HEK293 (cell line): ENCODE results near the gene IL18RAP.

Experiments used
- CTCF ChIA-PET: fragments of 350-600 bp; formaldehyde crosslinking; extraction: SDS; loops from one replicate; lab custom pipeline; 2021; ENCODE audit warnings: antibody characterized with exemption; lab: Yijun Ruan, JAX
- POLR2A ChIA-PET: fragments of 300-600 bp; formaldehyde crosslinking; extraction: SDS; loops from one replicate; lab custom pipeline; 2020; ENCODE audit warnings: antibody characterized with exemption, inconsistent platforms; lab: Yijun Ruan, JAX
- H3K27ac ChIP-seq: fragments of 200-500 bp; sonication (Bioruptor generic); 2 replicates; pipeline ENCODE4 v1.5.1; 2014; ENCODE audit warnings: low read depth, low read length, control low read depth, inconsistent platforms; ENCODE audit errors: extremely low read depth
- H3K36me3 ChIP-seq, 2 experiments: fragments of 200-500 bp in 1 of 2; sonication (Bioruptor generic) in 1 of 2; 1 replicate in 1 of 2; 2 replicates in 1 of 2; pipeline ENCODE4 v1.5.1; 2014 to 2017; ENCODE audit warnings: inconsistent platforms in 2 of 2, low read length in 2 of 2; ENCODE audit not compliant: control insufficient read depth in 2 of 2, insufficient read depth in 1 of 2
- H3K4me1 ChIP-seq: fragments of 200-500 bp; sonication (Bioruptor generic); 2 replicates; pipeline ENCODE4 v1.5.1; 2014; ENCODE audit warnings: mild to moderate bottlenecking, low read length, inconsistent platforms; ENCODE audit not compliant: control insufficient read depth, insufficient read depth
- H3K4me3 ChIP-seq: 2 replicates; pipeline ENCODE4 v1.5.1; 2011; ENCODE audit warnings: low read depth, mild to moderate bottlenecking, control low read depth, low read length, moderate library complexity
- H3K9me3 ChIP-seq: fragments of 200-500 bp; sonication (Bioruptor generic); 2 replicates; pipeline ENCODE4 v1.5.1; 2014; ENCODE audit warnings: low read depth, low read length, inconsistent platforms; ENCODE audit not compliant: control insufficient read depth, insufficient read depth
- EGR2 ChIP-seq: fragments of 450-650 bp; formaldehyde crosslinking; IDR thresholded peaks from 2 replicates; pipeline ENCODE4 v1.5.1; 2016; ENCODE audit warnings: low read depth, missing biosample characterization, missing genetic modification characterization
- REPIN1 ChIP-seq: fragments of 450-650 bp; formaldehyde crosslinking; IDR thresholded peaks from 2 replicates; pipeline ENCODE4 v1.5.1; 2017; ENCODE audit warnings: missing biosample characterization, missing genetic modification characterization, low read depth
- SALL2 ChIP-seq: fragments of 450-650 bp; formaldehyde crosslinking; IDR thresholded peaks from 2 replicates; pipeline ENCODE4 v1.5.0; 2017; ENCODE audit warnings: missing biosample characterization, mild to moderate bottlenecking, missing genetic modification characterization, borderline replicate concordance
- WT1 ChIP-seq: fragments of 450-650 bp; formaldehyde crosslinking; IDR thresholded peaks from 2 replicates; pipeline ENCODE4 v1.5.1; 2016; ENCODE audit warnings: missing biosample characterization, missing genetic modification characterization
- YY2 ChIP-seq: fragments of 450-650 bp; formaldehyde crosslinking; IDR thresholded peaks from 2 replicates; pipeline ENCODE4 v1.5.1; 2016; ENCODE audit warnings: missing biosample characterization, missing genetic modification characterization
- ZFHX2 ChIP-seq: fragments of 450-650 bp; formaldehyde crosslinking; conservative IDR thresholded peaks from 2 replicates; pipeline ENCODE4 v1.5.1; 2016; ENCODE audit warnings: missing biosample characterization, missing genetic modification characterization
- ZIC2 ChIP-seq: fragments of 450-650 bp; formaldehyde crosslinking; IDR thresholded peaks from 2 replicates; pipeline ENCODE4 v1.5.1; 2016; ENCODE audit warnings: missing biosample characterization, missing genetic modification characterization
- ZNF133 ChIP-seq: fragments of 450-650 bp; formaldehyde crosslinking; IDR thresholded peaks from 2 replicates; pipeline ENCODE4 v1.5.1; 2016; ENCODE audit warnings: missing biosample characterization, missing genetic modification characterization
- ZNF138 ChIP-seq: fragments of 450-650 bp; formaldehyde crosslinking; IDR thresholded peaks from 2 replicates; pipeline ENCODE4 v1.5.1; 2016; ENCODE audit warnings: missing biosample characterization, missing genetic modification characterization, borderline replicate concordance
- ZNF146 ChIP-seq: fragments of 450-650 bp; formaldehyde crosslinking; IDR thresholded peaks from 2 replicates; pipeline ENCODE4 v1.5.1; 2016; ENCODE audit warnings: missing biosample characterization, missing genetic modification characterization
- ZNF19 ChIP-seq: fragments of 450-650 bp; formaldehyde crosslinking; IDR thresholded peaks from 2 replicates; pipeline ENCODE4; 2016; ENCODE audit warnings: missing biosample characterization, missing genetic modification characterization, low read depth
- ZNF23 ChIP-seq: fragments of 450-650 bp; formaldehyde crosslinking; IDR thresholded peaks from 2 replicates; pipeline ENCODE4 v1.5.1; 2016; ENCODE audit warnings: missing biosample characterization, missing genetic modification characterization, borderline replicate concordance
- ZNF37A ChIP-seq: fragments of 450-650 bp; IDR thresholded peaks from 2 replicates; pipeline ENCODE4 v1.5.1; 2018; ENCODE audit warnings: missing biosample characterization, missing genetic modification characterization
- ZNF433 ChIP-seq: fragments of 450-650 bp; formaldehyde crosslinking; IDR thresholded peaks from 2 replicates; pipeline ENCODE4 v1.5.1; 2016; ENCODE audit warnings: missing biosample characterization, missing genetic modification characterization, low read depth
- ZNF521 ChIP-seq: fragments of 450-650 bp; formaldehyde crosslinking; IDR thresholded peaks from 2 replicates; pipeline ENCODE4 v1.5.1; 2017; ENCODE audit warnings: missing biosample characterization, mild to moderate bottlenecking, missing genetic modification characterization
- ZNF571 ChIP-seq: fragments of 450-650 bp; formaldehyde crosslinking; IDR thresholded peaks from 2 replicates; pipeline ENCODE4 v1.5.0; 2017; ENCODE audit warnings: missing biosample characterization, missing genetic modification characterization
- ZSCAN16 ChIP-seq: fragments of 450-650 bp; formaldehyde crosslinking; IDR thresholded peaks from 2 replicates; pipeline ENCODE4 v1.5.1; 2016; ENCODE audit warnings: missing biosample characterization, missing genetic modification characterization
- TF ChIP-seq, protein P1 (sequence below): IDR thresholded peaks from 2 replicates; pipeline ENCODE4 v1.6.1; 2011; ENCODE audit warnings: mild to moderate bottlenecking, low read depth, low read length, borderline replicate concordance
- TF ChIP-seq, protein P2 (sequence below): fragments of 450-650 bp; formaldehyde crosslinking; IDR thresholded peaks from 2 replicates; pipeline ENCODE4 v1.5.1; 2017; ENCODE audit warnings: missing biosample characterization, missing genetic modification characterization
- TF ChIP-seq, protein P3 (sequence below): fragments of 450-650 bp; formaldehyde crosslinking; IDR thresholded peaks from 2 replicates; pipeline ENCODE4 v1.5.1; 2016; ENCODE audit warnings: missing biosample characterization, missing genetic modification characterization, borderline replicate concordance
- TF ChIP-seq, protein P4 (sequence below): fragments of 450-650 bp; formaldehyde crosslinking; IDR thresholded peaks from 2 replicates; pipeline ENCODE4 v1.5.1; 2016; ENCODE audit warnings: missing biosample characterization, missing genetic modification characterization

The IL18RAP gene

GRCh38 chr2:102453501-102453900, 30.5 kb downstream of the IL18RAP start (continued):
- no peak for TF ChIP-seq SALL2

DNA sequence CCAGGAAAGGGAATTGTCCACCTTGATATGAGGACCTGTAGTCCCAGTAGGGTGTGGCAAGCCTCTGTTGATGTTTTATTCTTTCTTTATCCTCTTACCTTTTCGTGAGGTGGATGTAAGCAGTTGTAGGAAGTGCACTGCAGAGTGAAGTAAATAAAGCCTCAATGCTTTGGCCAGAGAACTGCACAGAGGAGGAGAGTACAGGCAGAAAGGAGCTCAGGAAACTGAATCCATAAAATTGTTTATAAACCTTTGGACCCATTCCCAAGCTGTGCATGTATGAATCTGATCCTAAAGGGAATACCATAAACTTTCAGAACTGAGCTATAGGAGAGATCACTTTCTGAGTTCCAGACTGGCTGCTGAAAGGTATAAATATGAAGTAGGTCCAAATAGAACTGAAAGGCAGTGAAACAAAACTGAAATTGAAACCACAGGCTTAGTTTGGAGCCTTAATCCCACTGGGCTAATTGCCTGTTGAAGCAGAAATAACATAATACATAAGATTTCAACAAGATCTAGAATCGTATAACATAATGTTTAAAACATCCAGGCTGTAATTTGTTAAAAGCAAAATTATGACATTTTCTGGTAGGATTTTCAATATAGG, 32.2 kb downstream of the IL18RAP start:
- H3K36me3 ChIP-seq = no peaks in the 10 kb centered on the region
- CTCF ChIA-PET = interaction anchor here (0.6 to 1.8 kb wide), 4 partner anchors 18 to 435 kb away, joined by 3 to 4 read pairs (median 4); partner anchors contain the start of gene SLC9A4
- no peak overlapping the region for H3K4me3 ChIP-seq
- POLR2A ChIA-PET = no interaction called here
- no peaks in the 10 kb centered on the region for H3K4me1 ChIP-seq
- TF ChIP-seq ZNF23 (no peak), ZNF138 (tag by site-specific recombination) (no peak), ZNF19 (tag by site-specific recombination) (no peak)
- TF ChIP-seq, protein P1, sequence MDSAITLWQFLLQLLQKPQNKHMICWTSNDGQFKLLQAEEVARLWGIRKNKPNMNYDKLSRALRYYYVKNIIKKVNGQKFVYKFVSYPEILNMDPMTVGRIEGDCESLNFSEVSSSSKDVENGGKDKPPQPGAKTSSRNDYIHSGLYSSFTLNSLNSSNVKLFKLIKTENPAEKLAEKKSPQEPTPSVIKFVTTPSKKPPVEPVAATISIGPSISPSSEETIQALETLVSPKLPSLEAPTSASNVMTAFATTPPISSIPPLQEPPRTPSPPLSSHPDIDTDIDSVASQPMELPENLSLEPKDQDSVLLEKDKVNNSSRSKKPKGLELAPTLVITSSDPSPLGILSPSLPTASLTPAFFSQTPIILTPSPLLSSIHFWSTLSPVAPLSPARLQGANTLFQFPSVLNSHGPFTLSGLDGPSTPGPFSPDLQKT = no peak
- H3K9me3 ChIP-seq = no peaks in the 10 kb centered on the region
- H3K27ac ChIP-seq = no peak overlapping the region

DNA sequence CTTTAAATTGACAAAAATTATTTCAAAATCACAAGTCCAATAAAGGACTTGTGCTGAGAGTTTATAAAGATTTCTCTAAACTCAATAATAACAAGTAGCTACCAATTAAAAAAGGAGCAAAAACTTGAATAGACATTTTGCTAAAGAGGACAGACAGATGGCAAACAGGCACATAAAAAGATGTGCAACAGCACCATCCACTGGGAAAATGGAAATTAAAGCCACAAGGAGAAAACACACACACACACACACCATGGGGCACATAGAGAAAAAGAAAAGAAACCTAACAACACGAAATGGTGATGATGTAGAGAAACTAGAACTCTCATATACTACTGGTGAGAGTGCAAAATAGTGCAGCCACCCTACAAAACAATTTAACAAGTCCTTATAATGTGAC, 37.5 kb downstream of the IL18RAP start:
- POLR2A ChIA-PET = no interaction called here
- Histone ChIP-seq H3K9me3 (no peaks in the 10 kb centered on the region), H3K4me1 (no peaks in the 10 kb centered on the region), H3K27ac (no peak overlapping the region), H3K36me3 (no peaks in the 10 kb centered on the region), H3K4me3 (no peak overlapping the region)
- CTCF ChIA-PET = interaction anchor here (0.7 to 1.3 kb wide), 4 partner anchors 9 to 690 kb away, joined by 3 to 6 read pairs (median 3); no protein-coding TSS in a partner anchor
- no peak for TF ChIP-seq EGR2 (tag by site-specific recombination)
- TF ChIP-seq ZFHX2 = no peak
- no peak for TF ChIP-seq ZNF133 (tag by site-specific recombination)
- no peak for TF ChIP-seq ZNF146 (tag by site-specific recombination)
- no peak for TF ChIP-seq ZNF37A
- no peak for TF ChIP-seq ZNF521 (tag by site-specific recombination)
- TF ChIP-seq ZIC2 = no peak
- TF ChIP-seq, protein P2, sequence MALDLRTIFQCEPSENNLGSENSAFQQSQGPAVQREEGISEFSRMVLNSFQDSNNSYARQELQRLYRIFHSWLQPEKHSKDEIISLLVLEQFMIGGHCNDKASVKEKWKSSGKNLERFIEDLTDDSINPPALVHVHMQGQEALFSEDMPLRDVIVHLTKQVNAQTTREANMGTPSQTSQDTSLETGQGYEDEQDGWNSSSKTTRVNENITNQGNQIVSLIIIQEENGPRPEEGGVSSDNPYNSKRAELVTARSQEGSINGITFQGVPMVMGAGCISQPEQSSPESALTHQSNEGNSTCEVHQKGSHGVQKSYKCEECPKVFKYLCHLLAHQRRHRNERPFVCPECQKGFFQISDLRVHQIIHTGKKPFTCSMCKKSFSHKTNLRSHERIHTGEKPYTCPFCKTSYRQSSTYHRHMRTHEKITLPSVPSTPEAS (tag by site-specific recombination) = no peak
- no peak for TF ChIP-seq ZSCAN16 (tag by site-specific recombination)
- TF ChIP-seq REPIN1 (tag by site-specific recombination) = no peak
- no peak for TF ChIP-seq WT1
- TF ChIP-seq ZNF433 (tag by site-specific recombination) = no peak
- TF ChIP-seq, protein P3, sequence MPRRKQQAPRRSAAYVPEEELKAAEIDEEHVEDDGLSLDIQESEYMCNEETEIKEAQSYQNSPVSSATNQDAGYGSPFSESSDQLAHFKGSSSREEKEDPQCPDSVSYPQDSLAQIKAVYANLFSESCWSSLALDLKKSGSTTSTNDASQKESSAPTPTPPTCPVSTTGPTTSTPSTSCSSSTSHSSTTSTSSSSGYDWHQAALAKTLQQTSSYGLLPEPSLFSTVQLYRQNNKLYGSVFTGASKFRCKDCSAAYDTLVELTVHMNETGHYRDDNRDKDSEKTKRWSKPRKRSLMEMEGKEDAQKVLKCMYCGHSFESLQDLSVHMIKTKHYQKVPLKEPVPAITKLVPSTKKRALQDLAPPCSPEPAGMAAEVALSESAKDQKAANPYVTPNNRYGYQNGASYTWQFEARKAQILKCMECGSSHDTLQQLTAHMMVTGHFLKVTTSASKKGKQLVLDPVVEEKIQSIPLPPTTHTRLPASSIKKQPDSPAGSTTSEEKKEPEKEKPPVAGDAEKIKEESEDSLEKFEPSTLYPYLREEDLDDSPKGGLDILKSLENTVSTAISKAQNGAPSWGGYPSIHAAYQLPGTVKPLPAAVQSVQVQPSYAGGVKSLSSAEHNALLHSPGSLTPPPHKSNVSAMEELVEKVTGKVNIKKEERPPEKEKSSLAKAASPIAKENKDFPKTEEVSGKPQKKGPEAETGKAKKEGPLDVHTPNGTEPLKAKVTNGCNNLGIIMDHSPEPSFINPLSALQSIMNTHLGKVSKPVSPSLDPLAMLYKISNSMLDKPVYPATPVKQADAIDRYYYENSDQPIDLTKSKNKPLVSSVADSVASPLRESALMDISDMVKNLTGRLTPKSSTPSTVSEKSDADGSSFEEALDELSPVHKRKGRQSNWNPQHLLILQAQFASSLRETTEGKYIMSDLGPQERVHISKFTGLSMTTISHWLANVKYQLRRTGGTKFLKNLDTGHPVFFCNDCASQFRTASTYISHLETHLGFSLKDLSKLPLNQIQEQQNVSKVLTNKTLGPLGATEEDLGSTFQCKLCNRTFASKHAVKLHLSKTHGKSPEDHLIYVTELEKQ (tag by site-specific recombination) = no peak
- TF ChIP-seq YY2 = no peak
- no peak for TF ChIP-seq ZNF571
- TF ChIP-seq, protein P4, sequence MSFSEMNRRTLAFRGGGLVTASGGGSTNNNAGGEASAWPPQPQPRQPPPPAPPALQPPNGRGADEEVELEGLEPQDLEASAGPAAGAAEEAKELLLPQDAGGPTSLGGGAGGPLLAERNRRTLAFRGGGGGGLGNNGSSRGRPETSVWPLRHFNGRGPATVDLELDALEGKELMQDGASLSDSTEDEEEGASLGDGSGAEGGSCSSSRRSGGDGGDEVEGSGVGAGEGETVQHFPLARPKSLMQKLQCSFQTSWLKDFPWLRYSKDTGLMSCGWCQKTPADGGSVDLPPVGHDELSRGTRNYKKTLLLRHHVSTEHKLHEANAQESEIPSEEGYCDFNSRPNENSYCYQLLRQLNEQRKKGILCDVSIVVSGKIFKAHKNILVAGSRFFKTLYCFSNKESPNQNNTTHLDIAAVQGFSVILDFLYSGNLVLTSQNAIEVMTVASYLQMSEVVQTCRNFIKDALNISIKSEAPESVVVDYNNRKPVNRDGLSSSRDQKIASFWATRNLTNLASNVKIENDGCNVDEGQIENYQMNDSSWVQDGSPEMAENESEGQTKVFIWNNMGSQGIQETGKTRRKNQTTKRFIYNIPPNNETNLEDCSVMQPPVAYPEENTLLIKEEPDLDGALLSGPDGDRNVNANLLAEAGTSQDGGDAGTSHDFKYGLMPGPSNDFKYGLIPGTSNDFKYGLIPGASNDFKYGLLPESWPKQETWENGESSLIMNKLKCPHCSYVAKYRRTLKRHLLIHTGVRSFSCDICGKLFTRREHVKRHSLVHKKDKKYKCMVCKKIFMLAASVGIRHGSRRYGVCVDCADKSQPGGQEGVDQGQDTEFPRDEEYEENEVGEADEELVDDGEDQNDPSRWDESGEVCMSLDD (tag by site-specific recombination) = no peak
